ENCODE measurements around the gene SEC14L1. TPM values are rescaled to one million over a fixed set of nuclear protein-coding genes. Genes with fewer than 3 reads are reported as not detected.

Gene SEC14L1
- total RNA-seq, 1 donor from 2014 or later = 71.4 TPM

DNA sequence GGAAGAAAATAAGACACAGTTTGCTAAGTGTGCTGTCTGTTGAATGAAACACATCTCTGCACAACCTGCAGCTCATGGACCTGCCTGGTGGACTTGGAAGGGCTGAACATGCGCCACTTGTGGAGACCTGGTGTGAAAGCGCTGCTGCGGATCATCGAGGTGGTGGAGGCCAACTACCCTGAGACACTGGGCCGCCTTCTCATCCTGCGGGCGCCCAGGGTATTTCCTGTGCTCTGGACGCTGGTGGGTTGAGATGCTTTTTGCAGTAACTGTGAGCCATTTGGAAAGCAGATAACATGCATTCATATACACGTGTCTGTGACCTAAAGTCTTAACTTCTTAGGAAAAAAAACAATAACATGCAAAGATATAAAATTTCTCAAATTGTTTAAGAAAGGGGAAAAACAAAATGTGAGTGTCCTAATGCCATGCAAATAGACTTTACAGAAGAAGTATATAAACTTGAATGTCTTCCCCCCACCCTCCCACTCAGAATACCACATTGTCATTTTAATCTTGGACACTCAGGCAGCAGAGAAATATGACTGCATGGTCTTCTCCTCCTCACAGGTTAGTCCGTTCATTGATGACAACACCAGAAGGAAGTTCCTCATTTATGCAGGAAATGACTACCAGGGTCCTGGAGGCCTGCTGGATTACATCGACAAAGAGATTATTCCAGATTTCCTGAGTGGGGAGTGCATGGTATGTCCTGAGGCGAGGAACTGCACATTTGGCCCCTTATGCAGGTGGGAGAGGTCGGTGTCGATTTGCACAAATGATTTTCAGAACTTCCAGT, 65.6 kb downstream of the SEC14L1 start:
- Mint-ChIP-seq H3K27ac (no peak overlapping the region), H3K4me3 (no peak overlapping the region), H3K27me3 (no peaks in the 10 kb centered on the region), H3K36me3 (ENCODE audit: low read depth) (peaks cover 66% of the 10 kb centered on the region), H3K4me1 (no peaks in the 10 kb centered on the region), H3K9me3 (no peaks in the 10 kb centered on the region)
- intact Hi-C loops (cut with micrococcal nuclease) = no loop called here
- DNase-seq = no peak

DNA sequence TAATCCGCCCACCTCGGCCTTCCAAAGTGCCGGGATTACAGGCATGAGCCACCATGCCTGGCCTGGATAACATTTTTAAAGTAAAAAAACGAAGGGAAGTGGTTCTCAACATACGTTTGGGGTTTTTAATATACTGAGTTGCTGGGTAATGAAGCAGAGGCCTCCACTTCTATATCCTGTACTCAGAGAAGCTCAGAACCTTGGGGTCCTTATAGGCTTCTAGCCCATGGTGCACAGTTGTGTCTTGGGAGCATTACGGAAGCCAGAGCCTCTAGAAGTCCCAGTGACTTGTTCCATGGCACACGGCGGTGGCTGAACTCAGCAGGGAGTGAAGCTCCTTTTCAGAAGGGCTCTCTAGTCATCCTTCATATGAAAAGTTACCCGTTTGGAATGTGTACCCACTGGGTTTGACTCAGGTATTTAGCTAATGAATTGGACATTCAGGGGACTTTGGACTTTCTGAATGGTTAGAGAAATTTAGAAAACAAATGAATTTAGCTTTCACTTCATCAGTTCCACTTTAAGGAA, 67.0 kb downstream of the SEC14L1 start:
- H3K9me3 Mint-ChIP-seq = no peaks in the 10 kb centered on the region
- intact Hi-C loops (cut with micrococcal nuclease) = no loop called here
- no peaks in the 10 kb centered on the region for H3K27me3 Mint-ChIP-seq
- no peak overlapping the region for H3K27ac Mint-ChIP-seq
- no peak for DNase-seq
- H3K4me3 Mint-ChIP-seq = no peak overlapping the region
- peaks cover 68% of the 10 kb centered on the region for H3K36me3 Mint-ChIP-seq (ENCODE audit: low read depth)
- no peaks in the 10 kb centered on the region for H3K4me1 Mint-ChIP-seq

DNA sequence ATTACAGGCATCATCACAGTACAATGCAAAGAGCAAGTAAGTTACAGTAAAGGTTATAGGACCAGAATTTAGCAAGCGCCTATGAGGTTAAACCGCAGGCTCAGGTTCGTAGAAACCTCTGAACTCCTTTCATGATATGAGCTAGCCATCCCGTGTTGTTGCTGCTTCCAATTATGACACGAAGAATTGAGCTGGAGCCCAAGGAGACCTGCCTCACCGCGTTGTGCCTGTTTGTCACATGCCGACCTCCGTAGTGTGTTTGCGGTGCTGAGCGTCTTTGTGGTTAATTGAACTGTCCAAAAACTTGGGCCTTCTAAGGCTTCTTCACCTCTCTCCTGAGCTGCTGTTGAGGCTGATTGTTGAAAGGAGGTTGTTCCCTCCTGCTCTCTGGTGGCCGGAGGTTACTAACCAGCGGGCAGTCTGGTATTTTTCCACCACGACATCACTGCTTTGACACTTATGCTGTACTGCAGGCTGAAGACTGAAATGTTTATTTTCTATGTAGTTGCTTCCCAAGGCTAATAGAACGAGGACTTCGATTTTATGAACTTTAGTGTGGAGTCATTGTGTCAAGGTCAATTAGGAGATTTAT, 67.5 kb downstream of the SEC14L1 start:
- no peaks in the 10 kb centered on the region for H3K27me3 Mint-ChIP-seq
- H3K4me1 Mint-ChIP-seq = no peaks in the 10 kb centered on the region
- H3K9me3 Mint-ChIP-seq = no peaks in the 10 kb centered on the region
- DNase-seq = no peak
- no peak overlapping the region for H3K27ac Mint-ChIP-seq
- no peak overlapping the region for H3K4me3 Mint-ChIP-seq
- peaks cover 64% of the 10 kb centered on the region for H3K36me3 Mint-ChIP-seq (ENCODE audit: low read depth)
- intact Hi-C loops (cut with micrococcal nuclease) = no loop called here

DNA sequence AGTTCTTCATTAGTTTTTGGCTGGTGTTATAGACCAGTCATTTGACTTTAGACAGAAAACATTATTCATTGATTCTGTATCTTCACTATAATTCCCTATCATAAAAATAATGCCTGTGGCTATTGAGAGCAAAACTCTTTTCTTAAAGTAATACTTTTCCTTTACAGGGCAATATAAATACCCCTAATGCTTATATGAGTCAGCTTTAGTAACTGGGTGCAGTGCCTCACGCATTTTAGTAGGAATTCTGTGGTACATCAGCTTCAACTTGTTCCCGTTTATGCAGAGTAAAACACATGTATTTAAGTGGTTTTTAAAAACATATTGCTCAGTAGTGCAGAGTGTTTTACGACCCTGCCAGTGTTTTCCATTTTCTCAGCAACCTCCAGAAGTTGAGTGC, 68.1 kb downstream of the SEC14L1 start:
- intact Hi-C loops (cut with micrococcal nuclease) = no loop called here
- Mint-ChIP-seq H3K27ac (no peak overlapping the region), H3K4me1 (no peaks in the 10 kb centered on the region), H3K27me3 (no peaks in the 10 kb centered on the region), H3K36me3 (ENCODE audit: low read depth) (peaks cover 60% of the 10 kb centered on the region), H3K4me3 (no peak overlapping the region), H3K9me3 (no peaks in the 10 kb centered on the region)
- DNase-seq = no peak

DNA sequence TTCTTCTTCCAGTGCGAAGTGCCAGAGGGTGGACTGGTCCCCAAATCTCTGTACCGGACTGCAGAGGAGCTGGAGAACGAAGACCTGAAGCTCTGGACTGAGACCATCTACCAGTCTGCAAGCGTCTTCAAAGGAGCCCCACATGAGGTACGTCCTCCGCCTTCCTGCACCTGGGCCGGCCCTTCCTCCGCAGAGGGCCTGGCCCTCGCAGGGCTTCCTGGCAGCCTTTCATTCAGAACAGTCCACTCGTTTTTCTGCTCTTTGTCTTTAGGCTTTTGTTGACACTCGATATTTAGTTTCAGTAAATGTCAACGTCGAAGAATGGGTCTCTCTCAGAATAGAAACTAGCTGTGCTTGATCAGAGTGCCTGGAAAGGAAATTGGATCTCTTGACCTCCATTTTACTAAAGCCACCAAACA, 68.6 kb downstream of the SEC14L1 start:
- intact Hi-C loops (cut with micrococcal nuclease) = no loop called here
- peaks cover 62% of the 10 kb centered on the region for H3K36me3 Mint-ChIP-seq (ENCODE audit: low read depth)
- no peaks in the 10 kb centered on the region for H3K4me1 Mint-ChIP-seq
- no peak overlapping the region for H3K4me3 Mint-ChIP-seq
- H3K9me3 Mint-ChIP-seq = no peaks in the 10 kb centered on the region
- no peaks in the 10 kb centered on the region for H3K27me3 Mint-ChIP-seq
- no peak for DNase-seq
- H3K27ac Mint-ChIP-seq = no peak overlapping the region

DNA sequence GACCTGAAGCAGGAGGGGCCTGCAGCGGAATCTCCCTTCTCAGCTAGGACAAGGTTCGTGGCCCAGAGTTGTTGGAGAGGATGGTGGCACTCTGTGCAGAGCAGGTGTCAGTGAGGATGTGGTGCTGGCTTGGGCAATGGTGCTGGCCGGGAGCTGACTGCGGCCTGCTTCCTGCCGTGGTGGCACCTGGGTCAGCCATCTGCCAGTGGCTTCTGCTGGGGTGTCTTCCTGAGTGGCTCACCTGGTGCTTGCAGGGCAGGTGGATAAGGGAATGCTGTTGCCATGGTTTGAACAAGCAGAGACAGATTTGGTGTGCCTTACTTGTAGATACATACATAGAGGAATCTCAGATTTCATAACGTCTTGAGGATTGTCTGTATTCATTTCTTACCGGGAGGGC, 69.6 kb downstream of the SEC14L1 start:
- Mint-ChIP-seq H3K27ac (no peak overlapping the region), H3K9me3 (no peaks in the 10 kb centered on the region), H3K4me1 (no peaks in the 10 kb centered on the region), H3K4me3 (no peak overlapping the region), H3K27me3 (no peaks in the 10 kb centered on the region), H3K36me3 (ENCODE audit: low read depth) (peaks cover 62% of the 10 kb centered on the region)
- no peak for DNase-seq
- intact Hi-C loops (cut with micrococcal nuclease) = no loop called here

DNA sequence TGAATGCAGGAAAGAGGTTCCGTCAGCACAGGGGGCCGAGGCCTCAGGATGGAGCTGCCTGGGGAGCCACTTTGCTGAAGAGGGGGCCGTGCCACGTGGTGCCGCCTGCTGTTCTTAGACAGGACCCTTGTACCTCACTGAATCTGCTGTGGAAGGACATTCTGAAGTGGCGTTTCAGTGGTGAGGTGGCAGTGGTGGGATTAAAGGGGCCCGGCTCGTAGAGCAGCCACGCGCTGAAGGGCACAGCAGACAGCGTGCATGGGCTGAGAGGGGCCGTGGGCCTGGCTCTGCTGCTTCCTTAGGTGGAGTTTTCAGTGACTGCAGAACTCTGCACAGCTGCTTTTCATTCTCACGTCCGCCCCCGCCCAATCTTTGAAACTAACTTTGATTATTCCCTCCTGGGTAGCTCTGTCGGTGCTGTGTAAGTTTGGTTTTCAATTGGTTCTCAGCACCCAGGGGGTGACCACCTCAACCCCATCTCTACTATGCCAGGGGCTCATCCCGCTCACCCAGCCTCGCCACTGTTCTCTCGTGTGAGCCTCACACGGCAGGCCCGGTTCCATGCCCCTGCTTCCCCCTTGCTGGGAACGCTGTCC, 70.3 kb downstream of the SEC14L1 start:
- intact Hi-C loops (cut with micrococcal nuclease) = no loop called here
- DNase-seq = no peak
- Mint-ChIP-seq H3K27me3 (no peaks in the 10 kb centered on the region), H3K4me1 (no peaks in the 10 kb centered on the region), H3K36me3 (ENCODE audit: low read depth) (peaks cover 57% of the 10 kb centered on the region), H3K9me3 (no peaks in the 10 kb centered on the region), H3K27ac (no peak overlapping the region), H3K4me3 (no peak overlapping the region)

DNA sequence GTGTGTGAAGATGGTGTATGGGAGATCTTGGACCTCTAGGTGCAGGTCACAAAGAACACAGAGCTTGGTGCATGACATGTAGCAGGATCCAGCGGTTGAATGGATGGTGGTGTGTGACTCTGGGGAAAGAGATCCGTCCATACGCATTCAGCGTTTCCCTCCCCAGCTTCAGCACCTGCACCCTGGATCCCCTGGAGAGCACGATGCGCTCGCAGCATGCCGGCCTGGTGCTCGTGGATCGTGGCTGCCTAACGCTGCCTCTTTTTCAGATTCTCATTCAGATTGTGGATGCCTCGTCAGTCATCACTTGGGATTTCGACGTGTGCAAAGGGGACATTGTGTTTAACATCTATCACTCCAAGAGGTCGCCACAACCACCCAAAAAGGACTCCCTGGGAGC, 70.9 kb downstream of the SEC14L1 start:
- Mint-ChIP-seq H3K36me3 (ENCODE audit: low read depth) (peaks cover 56% of the 10 kb centered on the region), H3K4me1 (peaks cover 2% of the 10 kb centered on the region), H3K9me3 (no peaks in the 10 kb centered on the region), H3K27ac (no peak overlapping the region), H3K4me3 (no peak overlapping the region), H3K27me3 (no peaks in the 10 kb centered on the region)
- intact Hi-C loops (cut with micrococcal nuclease) = no loop called here
- DNase-seq = no peak

DNA sequence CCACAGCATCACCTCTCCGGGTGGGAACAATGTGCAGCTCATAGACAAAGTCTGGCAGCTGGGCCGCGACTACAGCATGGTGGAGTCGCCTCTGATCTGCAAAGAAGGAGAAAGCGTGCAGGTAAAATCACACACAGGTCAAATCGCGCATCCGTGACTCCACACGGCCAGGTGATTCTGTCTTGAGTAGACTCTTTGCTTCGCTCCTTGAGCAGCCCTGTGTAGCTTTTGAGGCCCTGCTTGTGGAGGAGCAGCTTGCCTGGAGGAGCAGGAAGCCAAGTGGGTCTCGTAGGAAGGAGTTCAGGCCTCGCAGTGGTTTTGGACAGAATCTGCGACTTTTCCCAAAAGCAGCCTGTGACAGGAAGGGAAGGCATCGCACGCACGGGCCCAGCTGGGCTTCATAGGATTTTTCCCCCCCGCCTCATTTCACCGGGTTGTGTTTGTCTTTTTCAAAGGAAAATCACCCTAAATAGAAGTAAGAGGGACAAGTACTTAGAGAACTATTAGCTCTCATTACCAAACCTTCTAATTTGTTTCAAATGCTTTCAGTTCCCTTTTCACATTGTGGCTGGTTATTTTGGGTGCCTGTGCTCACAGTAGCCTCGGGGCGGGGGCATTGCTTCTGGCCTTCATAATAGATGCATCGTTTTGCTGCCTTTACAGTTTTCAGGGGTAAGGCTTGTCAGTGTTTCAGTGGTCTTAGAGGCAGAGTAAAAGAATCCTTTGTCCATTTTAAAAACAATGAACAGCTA, 71.5 kb downstream of the SEC14L1 start:
- H3K9me3 Mint-ChIP-seq = no peaks in the 10 kb centered on the region
- no peak for DNase-seq
- intact Hi-C loops (cut with micrococcal nuclease) = no loop called here
- no peaks in the 10 kb centered on the region for H3K27me3 Mint-ChIP-seq
- H3K27ac Mint-ChIP-seq = no peak overlapping the region
- H3K4me1 Mint-ChIP-seq = peaks cover 2% of the 10 kb centered on the region
- no peak overlapping the region for H3K4me3 Mint-ChIP-seq
- peaks cover 54% of the 10 kb centered on the region for H3K36me3 Mint-ChIP-seq (ENCODE audit: low read depth)

DNA sequence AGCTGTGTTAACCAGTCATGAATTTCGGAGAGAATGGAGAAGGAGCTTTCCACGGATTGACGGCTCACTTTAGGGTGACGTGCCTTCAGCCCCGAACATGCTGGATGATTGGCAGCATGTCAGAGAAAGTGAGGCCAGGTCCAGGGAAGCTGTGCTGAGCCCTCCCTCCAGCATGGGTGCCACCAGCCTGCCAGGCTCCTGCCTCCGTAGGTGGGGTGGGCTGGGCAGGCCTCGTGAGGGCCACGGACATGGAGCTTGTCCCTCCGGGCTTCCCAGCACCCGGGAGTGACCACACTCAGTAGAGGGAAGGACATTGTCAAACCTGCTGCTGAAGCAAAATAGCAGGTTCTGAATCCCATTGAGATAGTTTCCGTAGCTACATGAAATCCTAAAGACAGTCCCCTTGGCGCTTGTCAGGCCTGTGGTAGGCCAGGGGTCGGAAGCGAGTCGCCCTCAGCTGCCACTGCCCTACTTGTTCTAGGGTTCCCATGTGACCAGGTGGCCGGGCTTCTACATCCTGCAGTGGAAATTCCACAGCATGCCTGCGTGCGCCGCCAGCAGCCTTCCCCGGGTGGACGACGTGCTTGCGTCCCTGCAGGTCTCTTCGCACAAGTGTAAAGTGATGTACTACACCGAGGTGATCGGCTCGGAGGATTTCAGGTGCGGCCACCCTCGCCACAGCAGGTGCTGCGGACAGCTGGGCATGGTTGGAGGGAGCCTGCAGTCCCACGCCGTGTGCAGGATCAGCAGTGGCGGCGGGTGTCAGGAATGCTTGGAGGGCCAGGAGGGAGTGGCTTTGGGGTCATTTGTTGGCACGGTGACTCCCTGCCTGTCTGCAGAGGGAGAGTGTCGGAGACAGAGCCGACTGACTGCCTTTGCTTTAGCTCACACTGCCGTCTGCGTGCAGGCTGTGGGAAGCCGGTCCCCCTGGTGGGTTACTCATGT, 72.3 kb downstream of the SEC14L1 start:
- Mint-ChIP-seq H3K4me3 (no peak overlapping the region), H3K27me3 (no peaks in the 10 kb centered on the region), H3K4me1 (peaks cover 2% of the 10 kb centered on the region), H3K9me3 (no peaks in the 10 kb centered on the region), H3K36me3 (ENCODE audit: low read depth) (peaks cover 53% of the 10 kb centered on the region), H3K27ac (no peak overlapping the region)
- no peak for DNase-seq
- intact Hi-C loops (cut with micrococcal nuclease) = no loop called here

DNA sequence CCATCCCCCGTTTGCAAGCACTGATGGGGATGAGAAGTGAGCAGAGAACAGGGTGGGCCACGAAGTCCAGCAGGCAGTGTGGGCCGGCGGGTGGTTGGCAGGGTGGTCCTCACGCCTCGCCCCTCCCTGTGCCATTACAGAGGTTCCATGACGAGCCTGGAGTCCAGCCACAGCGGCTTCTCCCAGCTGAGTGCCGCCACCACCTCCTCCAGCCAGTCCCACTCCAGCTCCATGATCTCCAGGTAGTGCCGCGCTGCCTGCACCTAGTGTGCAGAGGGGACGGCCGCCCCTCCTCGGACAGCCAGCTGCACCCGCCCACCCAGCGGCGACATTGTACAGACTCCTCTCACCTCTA, 73.0 kb downstream of the SEC14L1 start:
- H3K36me3 Mint-ChIP-seq (ENCODE audit: low read depth) = peaks cover 49% of the 10 kb centered on the region
- H3K4me1 Mint-ChIP-seq = peaks cover 2% of the 10 kb centered on the region
- H3K4me3 Mint-ChIP-seq = no peak overlapping the region
- DNase-seq = no peak
- H3K27me3 Mint-ChIP-seq = no peaks in the 10 kb centered on the region
- H3K27ac Mint-ChIP-seq = no peak overlapping the region
- intact Hi-C loops (cut with micrococcal nuclease) = no loop called here
- H3K9me3 Mint-ChIP-seq = no peaks in the 10 kb centered on the region

DNA sequence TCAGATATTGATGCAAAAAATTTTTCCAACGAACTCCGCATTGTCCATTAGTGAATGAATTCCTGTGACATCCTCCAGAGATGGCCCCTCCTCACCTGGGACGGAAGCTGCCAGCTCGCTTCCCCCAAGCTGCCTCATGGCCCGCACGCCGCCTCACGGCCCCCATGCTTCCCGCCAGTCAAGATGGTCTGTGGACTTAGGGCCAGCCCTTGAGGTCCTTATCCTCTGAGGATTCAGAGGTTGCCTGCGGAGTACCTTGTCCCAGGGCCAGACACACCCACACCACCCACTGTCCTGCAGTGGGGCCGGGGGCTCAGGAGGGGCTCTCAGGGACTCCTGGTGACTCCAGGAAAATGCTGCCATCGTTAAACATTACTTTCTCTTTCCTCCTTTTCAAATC, 73.6 kb downstream of the SEC14L1 start:
- intact Hi-C loops (cut with micrococcal nuclease) = no loop called here
- Mint-ChIP-seq H3K27me3 (no peaks in the 10 kb centered on the region), H3K4me1 (peaks cover 2% of the 10 kb centered on the region), H3K36me3 (ENCODE audit: low read depth) (peaks cover 48% of the 10 kb centered on the region), H3K4me3 (no peak overlapping the region), H3K27ac (no peak overlapping the region), H3K9me3 (no peaks in the 10 kb centered on the region)
- DNase-seq = no peak

DNA sequence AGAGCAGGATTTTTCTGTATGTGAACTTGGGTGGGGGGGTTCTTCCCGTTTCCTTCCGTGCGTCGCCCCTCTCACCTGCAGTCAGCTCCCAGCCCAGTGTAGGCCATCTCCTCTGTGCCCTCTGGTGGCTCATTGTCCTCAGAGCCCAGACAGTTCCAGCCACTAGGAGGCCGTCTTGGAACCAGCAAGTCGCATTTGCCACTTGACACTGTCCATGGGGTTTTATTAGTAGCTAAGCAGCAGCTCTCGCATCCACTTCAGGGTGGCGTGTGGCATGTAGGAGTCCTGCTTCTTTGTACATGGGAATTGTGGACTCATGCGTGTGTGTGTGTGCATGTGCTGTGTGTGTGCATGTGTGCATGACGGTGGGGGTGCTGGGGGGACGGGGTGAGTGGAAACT, 74.0 kb downstream of the SEC14L1 start:
- no peaks in the 10 kb centered on the region for H3K27me3 Mint-ChIP-seq
- H3K9me3 Mint-ChIP-seq = no peaks in the 10 kb centered on the region
- H3K4me3 Mint-ChIP-seq = no peak overlapping the region
- peak; percentile 69 for DNase-seq
- H3K27ac Mint-ChIP-seq = no peak overlapping the region
- intact Hi-C loops (cut with micrococcal nuclease) = no loop called here
- H3K4me1 Mint-ChIP-seq = peaks cover 2% of the 10 kb centered on the region
- peaks cover 45% of the 10 kb centered on the region for H3K36me3 Mint-ChIP-seq (ENCODE audit: low read depth)

Measured in activated CD4-positive, alpha-beta T cell treated with anti-CD3 and anti-CD28 coated beads, Interleukin-2, amount 10 ng/mL, durations not matched to agents 24 days and 14 days (primary cell).